Body of pancreas (tissue), 4 donors: ENCODE measurements around the gene MEG3.

Experiments
- POLR2A ChIP-seq, 3 donors: fragments of 450-650 bp; IDR thresholded peaks; one replicate each; pipeline ENCODE4 v1.6.1; 2016; ENCODE audit warnings: antibody characterized with exemption in 3 of 3, mild to moderate bottlenecking in 2 of 3
- TF ChIP-seq, protein P1 (sequence below), 7 experiments: fragments of 450-650 bp in 4 of 7; fragments of 200-600 bp in 3 of 7; sonication (generic) in 3 of 7; IDR thresholded peaks; one replicate each; pipeline ENCODE4 v1.5.1; 2016 to 2019; ENCODE audit warnings: antibody characterized with exemption in 7 of 7

DNA sequence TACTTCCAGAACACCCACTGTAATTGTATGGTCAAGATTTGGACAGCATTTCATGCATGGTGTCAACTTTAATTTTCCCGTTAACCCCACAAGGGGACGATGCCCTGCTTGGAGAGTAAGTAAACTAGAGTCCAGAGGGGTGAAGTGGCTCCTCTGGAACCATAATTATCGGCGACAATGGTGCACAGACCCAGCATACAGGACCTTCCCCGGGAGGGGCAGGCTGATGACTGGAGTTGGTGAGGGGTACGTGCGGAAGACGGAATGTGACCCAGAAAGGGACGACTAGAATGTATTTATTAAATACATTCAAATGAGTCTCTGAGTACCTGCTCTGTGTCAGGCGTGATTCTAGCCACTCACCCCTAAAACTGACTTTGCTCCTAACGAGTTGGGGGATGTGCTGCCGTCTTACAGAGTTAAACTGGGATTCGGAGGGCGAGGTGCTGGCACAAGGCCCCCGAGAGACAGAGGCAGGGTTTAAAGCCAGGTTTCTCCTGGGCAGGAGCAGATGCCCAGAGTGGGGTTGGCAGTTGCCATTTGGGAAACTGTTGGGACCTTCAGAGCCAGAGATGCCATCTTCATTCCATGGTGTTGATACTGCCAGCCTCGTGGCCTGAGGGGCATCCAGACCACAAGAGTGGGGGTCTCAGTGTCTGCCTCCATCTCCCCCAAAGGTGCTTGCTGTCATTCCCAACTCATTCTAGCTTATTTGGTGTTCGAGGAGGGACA, 66.7 kb downstream of the MEG3 start:
- TF ChIP-seq, protein P1, sequence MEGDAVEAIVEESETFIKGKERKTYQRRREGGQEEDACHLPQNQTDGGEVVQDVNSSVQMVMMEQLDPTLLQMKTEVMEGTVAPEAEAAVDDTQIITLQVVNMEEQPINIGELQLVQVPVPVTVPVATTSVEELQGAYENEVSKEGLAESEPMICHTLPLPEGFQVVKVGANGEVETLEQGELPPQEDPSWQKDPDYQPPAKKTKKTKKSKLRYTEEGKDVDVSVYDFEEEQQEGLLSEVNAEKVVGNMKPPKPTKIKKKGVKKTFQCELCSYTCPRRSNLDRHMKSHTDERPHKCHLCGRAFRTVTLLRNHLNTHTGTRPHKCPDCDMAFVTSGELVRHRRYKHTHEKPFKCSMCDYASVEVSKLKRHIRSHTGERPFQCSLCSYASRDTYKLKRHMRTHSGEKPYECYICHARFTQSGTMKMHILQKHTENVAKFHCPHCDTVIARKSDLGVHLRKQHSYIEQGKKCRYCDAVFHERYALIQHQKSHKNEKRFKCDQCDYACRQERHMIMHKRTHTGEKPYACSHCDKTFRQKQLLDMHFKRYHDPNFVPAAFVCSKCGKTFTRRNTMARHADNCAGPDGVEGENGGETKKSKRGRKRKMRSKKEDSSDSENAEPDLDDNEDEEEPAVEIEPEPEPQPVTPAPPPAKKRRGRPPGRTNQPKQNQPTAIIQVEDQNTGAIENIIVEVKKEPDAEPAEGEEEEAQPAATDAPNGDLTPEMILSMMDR (IDR thresholded peaks at IDR 0.05): no peak
- no peak for TF ChIP-seq POLR2A (IDR thresholded peaks at IDR 0.05)
